ENCODE data around the gene PRKAG3. TPM values are rescaled to one million over a fixed set of nuclear protein-coding genes. Genes with fewer than 3 reads are reported as not detected.
A peak's percentile ranks its signal among the peaks of the same experiment; 100 is the strongest.

The PRKAG3 gene
- total RNA-seq, 4 donors from 2014 or later = not detected

DNA sequence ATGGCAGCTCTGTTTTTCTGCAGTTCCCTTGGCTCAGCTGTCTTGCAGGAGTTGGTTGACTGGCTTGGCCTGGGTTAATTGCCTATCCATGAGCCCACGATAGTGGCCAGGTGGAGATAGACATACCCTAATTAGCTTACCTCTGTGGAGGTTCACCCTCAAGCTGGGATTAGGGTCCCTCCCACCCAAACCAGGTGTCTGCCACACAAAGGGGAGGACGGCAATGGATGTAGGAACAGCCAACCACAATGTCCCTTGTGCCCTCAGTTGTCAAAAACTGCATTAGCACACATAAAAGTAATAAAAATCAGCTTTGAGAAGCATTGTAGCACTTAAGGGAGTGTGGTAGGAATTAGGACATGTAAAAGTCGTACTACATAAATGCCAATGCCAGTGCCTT is 45.5 kb downstream of the PRKAG3 start:
- intact Hi-C loops (cut with DNase I) = no loop called here
- peaks cover 6 to 53% (median 25%) of the 10 kb centered on the region in 4 donors for H3K4me1 ChIP-seq
- 93% methylated on average over 3 of the region's 3 CpGs for WGBS
- TF ChIP-seq EP300 (IDR thresholded peaks at IDR 0.05) (no peak), POLR2AphosphoS5 (IDR thresholded peaks at IDR 0.05) (no peak), POLR2A (IDR thresholded peaks at IDR 0.05; ENCODE audit: low read depth) (no peak)
- TF ChIP-seq, protein P1, sequence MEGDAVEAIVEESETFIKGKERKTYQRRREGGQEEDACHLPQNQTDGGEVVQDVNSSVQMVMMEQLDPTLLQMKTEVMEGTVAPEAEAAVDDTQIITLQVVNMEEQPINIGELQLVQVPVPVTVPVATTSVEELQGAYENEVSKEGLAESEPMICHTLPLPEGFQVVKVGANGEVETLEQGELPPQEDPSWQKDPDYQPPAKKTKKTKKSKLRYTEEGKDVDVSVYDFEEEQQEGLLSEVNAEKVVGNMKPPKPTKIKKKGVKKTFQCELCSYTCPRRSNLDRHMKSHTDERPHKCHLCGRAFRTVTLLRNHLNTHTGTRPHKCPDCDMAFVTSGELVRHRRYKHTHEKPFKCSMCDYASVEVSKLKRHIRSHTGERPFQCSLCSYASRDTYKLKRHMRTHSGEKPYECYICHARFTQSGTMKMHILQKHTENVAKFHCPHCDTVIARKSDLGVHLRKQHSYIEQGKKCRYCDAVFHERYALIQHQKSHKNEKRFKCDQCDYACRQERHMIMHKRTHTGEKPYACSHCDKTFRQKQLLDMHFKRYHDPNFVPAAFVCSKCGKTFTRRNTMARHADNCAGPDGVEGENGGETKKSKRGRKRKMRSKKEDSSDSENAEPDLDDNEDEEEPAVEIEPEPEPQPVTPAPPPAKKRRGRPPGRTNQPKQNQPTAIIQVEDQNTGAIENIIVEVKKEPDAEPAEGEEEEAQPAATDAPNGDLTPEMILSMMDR (IDR thresholded peaks at IDR 0.05) = no peak
- H3K9me3 ChIP-seq = no peaks in the 10 kb centered on the region
- H3K27ac ChIP-seq (replicated peaks in 1 of 4) = no peak overlapping the region
- H3K27me3 ChIP-seq = peaks cover 0 to 4% (median 0%) of the 10 kb centered on the region in 4 donors
- no peaks in the 10 kb centered on the region for H3K36me3 ChIP-seq
- H3K4me3 ChIP-seq = no peak overlapping the region
- no peak for DNase-seq (ENCODE audit: extremely low spot score)

DNA sequence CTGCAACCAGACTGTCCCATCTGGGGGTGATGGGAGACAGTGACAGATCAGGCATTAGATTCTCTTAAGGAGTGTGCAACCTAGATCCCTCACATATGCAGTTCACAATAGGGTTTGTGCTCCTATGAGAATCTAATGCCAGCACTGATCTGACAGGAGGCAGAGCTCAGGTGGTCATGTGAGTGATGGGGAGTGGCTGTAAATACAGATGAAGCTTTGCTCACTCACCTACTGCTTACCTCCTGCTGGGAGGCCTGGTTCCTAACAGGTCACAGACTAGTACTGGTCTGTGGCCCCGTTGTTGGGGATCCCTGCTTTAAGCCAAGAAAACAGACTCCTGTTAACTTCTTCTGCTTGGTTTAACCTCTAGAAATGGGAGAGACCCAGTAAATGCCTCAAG is 46.5 kb downstream of the PRKAG3 start:
- H3K4me3 ChIP-seq = no peak overlapping the region
- intact Hi-C loops (cut with DNase I) = no loop called here
- TF ChIP-seq, protein P1 (IDR thresholded peaks at IDR 0.05) = no peak
- no peak for TF ChIP-seq POLR2AphosphoS5 (IDR thresholded peaks at IDR 0.05)
- no peak for TF ChIP-seq EP300 (IDR thresholded peaks at IDR 0.05)
- TF ChIP-seq POLR2A (IDR thresholded peaks at IDR 0.05; ENCODE audit: low read depth) = no peak
- WGBS = 80% methylated on average over 1 of the region's 1 CpG
- H3K9me3 ChIP-seq = no peaks in the 10 kb centered on the region
- H3K27ac ChIP-seq (replicated peaks in 1 of 4) = no peak overlapping the region
- H3K36me3 ChIP-seq = no peaks in the 10 kb centered on the region
- DNase-seq (ENCODE audit: extremely low spot score) = no peak
- H3K27me3 ChIP-seq = peaks cover 0 to 4% (median 0%) of the 10 kb centered on the region in 4 donors
- H3K4me1 ChIP-seq = peaks cover 6 to 60% (median 31%) of the 10 kb centered on the region in 4 donors

DNA sequence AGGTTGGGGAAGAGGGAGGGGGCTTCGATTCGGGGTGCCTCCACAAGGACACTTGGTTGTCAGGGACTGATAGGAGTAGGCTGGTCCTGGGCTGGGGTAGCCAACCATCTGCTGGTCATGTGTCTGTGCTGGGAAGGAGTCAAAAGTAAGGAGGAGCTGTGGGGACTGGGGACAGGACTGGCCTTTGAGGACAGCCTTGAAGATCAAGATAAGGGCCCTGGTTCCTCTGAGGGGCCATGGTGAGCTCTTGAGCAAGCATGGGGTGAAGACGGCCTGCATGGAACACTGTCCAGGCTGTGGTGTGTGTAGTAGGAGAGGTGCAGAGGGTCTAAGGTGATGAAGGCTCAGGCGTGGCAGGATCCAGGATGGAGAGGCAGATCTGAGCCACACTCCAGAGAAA is 47.9 kb downstream of the PRKAG3 start:
- Histone ChIP-seq H3K4me3 (peak overlapping the region; percentile 9 to 90 (median 67)), H3K9me3 (no peaks in the 10 kb centered on the region), H3K27me3 (peaks cover 0 to 4% (median 0%) of the 10 kb centered on the region in 4 donors), H3K4me1 (peaks cover 6 to 50% (median 29%) of the 10 kb centered on the region in 4 donors), H3K27ac (replicated peaks in 1 of 4) (peak overlapping the region in 1 of 4 donors; percentile 30), H3K36me3 (no peaks in the 10 kb centered on the region)
- TF ChIP-seq POLR2AphosphoS5 (IDR thresholded peaks at IDR 0.05) (no peak), EP300 (IDR thresholded peaks at IDR 0.05) (no peak), POLR2A (IDR thresholded peaks at IDR 0.05; ENCODE audit: low read depth) (no peak)
- TF ChIP-seq, protein P1 (IDR thresholded peaks at IDR 0.05) = no peak
- WGBS = 90% methylated on average over 4 of the region's 4 CpGs
- no peak for DNase-seq (ENCODE audit: extremely low spot score)
- intact Hi-C loops (cut with DNase I) = no loop called here

DNA sequence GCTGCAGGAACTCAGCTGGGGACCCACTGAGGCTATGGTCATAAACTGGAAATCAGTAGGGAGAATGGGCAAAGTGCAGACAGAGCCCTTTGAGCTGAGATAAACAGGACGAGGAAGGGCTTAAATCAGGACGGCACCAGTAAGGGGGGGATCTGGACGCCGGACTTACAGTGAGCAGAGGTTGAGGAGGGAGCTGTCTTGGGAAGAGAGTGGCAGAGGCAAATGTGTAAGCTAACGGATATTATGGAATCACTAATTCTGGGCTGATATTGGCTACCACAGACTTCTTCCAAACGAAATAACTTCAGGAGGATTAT is 49.1 kb downstream of the PRKAG3 start:
- Histone ChIP-seq H3K27ac (replicated peaks in 1 of 4) (peak overlapping the region; percentile 82 to 89 (median 86)), H3K9me3 (no peaks in the 10 kb centered on the region), H3K36me3 (no peaks in the 10 kb centered on the region), H3K4me1 (peaks cover 6 to 45% (median 29%) of the 10 kb centered on the region in 4 donors), H3K27me3 (peaks cover 0 to 4% (median 0%) of the 10 kb centered on the region in 4 donors), H3K4me3 (peak overlapping the region; percentile 66 to 90 (median 72))
- TF ChIP-seq, protein P1 (IDR thresholded peaks at IDR 0.05) = no peak
- TF ChIP-seq POLR2A (IDR thresholded peaks at IDR 0.05; ENCODE audit: low read depth) (no peak), EP300 (IDR thresholded peaks at IDR 0.05) (no peak), POLR2AphosphoS5 (IDR thresholded peaks at IDR 0.05) (no peak)
- 23% methylated on average over 6 of the region's 6 CpGs for WGBS
- intact Hi-C loops (cut with DNase I) = no loop called here
- DNase-seq (ENCODE audit: extremely low spot score) = no peak
